HG03575 (cell line): ENCODE measurements around the gene EIF3I.

Experiments used
- ATAC-seq: cut with Tn5 transposase; IDR thresholded peaks from one replicate; pipeline ENCODE4 v1.9.1; 2021; ENCODE audit not compliant: unreplicated experiment, insufficient number of reproducible peaks, low FRiP score; ENCODE audit errors: extremely low read depth

EIF3I gene

GRCh38 chr1:32197074-32197473 is 25.1 kb upstream of the EIF3I start:
- no peak for ATAC-seq

DNA sequence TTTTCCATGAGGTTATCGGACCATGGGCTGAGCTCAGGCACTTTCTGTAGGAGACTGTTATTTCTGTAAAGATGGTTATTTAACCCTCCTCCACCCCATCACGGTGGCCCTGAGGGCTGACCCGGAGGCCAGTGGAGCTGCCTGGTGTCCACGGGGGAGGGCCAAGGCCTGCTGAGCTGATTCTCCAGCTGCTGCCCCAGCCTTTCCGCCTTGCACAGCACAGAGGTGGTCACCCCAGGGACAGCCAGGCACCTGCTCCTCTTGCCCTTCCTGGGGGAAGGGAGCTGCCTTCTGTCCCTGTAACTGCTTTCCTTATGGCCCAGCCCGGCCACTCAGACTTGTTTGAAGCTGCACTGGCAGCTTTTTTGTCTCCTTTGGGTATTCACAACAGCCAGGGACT is 24.4 kb upstream of the EIF3I start:
- ATAC-seq, result no peak

DNA sequence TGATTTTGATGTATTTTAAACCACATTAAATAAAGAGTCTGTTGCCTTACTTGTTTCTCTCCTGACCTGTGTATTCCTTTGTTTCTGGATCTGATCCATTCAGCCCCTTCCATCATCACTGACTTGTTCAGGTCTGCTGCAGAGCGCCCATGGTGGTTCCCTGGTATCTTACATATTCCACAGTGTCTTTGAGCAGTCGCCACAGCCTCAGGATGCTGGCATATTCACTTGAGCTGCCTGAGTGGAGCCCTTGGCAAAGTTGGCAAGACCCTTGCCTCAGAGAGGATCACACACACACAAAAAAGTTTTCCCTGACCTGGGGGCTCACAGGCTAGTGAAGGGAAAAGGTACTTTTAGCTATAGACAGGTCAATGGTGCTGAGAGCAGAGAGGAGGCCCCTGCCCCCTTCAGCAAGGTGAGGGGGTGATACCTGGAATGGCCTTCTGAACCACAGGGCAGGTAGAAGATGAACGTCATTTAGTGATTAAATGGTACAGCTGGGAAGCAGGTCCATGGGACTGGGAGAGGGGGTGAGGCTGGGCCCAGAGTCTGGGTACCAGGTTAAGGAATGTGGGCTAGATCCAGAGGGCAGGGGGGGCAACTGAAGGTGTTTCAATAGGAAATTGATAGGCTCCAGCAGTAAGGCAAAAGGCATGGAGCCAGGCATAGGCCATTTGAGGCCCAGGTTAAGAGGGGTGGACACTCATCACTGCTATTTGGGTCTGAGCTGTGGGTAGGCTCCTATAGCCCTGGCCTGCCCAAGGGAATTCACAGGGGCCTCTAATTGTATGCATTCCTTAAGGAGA is 23.8 kb upstream of the EIF3I start:
- no peak for ATAC-seq

- ATAC-seq, result no peak
Measured at GRCh38 chr1:32199043-32199716, 23.0 kb upstream of the EIF3I start.

GRCh38 chr1:32199717-32200072 is 22.5 kb upstream of the EIF3I start:
- no peak for ATAC-seq

DNA sequence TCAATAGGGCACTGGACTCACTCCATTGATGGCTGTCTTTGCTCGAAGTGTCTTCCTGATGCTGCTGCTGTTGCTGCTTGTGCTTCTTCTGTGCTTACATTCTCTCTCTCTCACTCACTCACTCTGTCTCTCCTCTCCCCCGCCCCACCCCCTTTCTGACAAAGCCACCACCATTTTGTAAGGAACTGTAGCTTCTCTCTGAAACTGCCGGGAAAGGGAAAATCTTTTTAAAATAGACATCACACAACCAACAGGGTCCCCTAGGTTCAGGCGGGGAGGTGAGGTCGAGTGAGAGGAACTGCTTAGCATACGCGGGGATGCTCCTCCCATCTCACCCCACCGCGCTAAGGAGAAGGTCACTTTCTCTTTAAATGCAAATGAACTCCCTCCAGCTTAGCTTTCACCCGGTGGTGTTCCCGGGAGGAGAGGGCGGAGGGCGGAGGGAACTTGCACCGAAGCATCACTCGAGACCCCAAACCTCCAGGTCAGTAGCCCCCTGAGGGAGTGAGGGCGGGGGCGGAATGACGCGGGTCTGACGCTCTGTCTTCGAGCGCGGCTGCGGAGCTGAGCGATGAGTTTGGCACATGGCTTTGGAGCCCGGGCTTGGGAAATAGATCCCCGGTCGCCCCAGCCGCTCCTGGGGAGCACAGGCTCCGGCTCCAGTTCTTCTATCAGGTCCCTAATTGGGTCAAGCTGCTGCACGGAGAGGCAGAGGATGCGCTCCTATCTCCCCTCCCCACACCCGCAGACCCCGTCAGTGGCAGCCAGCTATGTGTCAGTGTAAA is 21.8 kb upstream of the EIF3I start, which contains the start of gene CCDC28B:
Gene CCDC28B (plus strand): TSS at position 370 of the 785 bp plus-strand sequence. CDS start 1,341 bp downstream, outside the sequence.
- no peak for ATAC-seq

DNA sequence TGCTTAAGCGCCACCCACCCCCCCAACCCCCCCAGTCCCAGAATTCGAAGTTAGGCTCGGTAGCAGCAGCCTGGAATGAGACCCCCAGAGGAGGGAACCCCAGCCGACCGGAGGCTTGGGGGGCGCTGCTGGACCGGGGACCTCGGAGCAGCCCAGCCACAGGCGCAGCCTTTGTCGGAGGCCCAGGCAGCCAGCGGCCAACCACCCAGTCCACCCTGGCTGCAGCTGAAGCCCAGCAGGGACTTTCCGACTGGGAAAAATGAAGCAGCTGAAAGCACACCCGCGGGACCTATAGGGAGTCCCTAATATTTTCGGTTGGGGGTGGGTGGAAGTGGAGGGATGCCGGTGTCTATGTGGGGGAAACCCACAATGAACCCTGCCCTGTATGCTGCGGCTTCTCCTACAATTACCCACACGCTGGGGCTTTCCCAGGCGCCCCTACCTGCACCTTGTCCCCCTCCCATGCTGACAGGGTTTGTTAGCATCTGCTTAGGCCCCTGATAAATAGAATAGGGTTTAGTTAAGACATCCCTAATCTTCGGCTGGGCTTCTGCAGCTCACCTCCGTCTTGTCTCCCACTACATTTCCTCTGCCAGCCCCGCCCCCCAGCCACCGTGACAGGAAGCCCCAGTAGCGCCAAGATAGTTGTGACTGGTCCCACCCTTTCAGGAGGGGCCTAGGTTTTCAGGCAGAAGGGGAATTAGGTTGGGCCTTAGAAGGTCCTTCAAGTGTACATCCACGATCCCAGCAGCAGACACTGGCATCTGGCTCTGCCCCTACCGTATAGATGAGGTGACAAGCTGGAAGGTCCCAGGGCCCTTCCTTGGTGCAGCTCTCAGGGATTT is 21.0 kb upstream of the EIF3I start:
- ATAC-seq, result no peak

- no peak for ATAC-seq
Measured at GRCh38 chr1:32204943-32205361, 17.3 kb upstream of the EIF3I start.

DNA sequence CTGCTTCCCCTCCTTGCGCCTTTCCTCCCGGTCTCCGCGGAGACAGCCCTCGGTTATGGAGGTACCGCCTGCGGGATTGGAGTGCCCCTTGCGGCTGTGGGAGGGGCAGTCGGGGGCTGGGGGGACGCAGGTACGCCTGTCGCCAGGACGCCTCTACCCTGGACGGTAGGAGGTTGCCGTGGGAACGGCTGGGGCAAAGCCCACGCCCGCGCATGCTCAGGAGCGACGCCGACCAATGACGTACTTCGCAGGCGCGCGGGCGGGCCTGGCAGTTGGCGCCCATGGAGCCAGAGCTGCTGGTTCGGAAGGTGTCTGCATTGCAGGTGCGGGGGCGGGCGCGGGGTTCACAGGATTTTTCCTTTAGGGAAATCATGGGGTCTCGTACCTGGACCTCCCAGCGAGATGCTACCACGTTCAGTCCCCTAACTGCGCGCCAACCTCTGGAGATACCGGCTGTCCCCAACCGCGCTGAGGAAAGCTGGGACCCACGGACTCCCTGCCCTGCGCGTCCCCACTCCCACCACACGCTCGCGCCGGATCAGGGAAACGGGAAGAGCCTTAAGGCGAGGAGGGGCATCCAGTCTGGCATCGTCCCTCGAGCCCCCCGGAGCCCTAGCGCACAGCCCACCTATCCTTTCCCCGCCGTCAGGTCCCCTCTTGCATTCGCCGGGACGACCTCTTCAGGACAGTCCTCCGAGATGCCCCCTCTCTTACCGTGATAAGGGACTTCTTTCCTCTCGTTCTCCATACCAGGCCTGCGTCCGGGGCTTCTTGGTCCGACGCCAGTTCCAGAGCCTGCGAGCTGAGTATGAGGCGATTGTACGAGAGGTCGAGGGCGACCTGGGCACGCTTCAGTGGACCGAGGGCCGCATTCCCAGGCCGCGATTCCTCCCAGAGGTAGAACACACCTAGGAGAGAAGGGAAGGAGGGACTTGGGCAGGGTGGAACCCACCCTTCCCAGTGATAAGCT is 16.5 kb upstream of the EIF3I start, which contains the start of gene IQCC:
Gene IQCC (plus strand): TSS at position 271 of the 970 bp plus-strand sequence. CDS start 11 bp downstream, at position 282.
- no peak for ATAC-seq

DNA sequence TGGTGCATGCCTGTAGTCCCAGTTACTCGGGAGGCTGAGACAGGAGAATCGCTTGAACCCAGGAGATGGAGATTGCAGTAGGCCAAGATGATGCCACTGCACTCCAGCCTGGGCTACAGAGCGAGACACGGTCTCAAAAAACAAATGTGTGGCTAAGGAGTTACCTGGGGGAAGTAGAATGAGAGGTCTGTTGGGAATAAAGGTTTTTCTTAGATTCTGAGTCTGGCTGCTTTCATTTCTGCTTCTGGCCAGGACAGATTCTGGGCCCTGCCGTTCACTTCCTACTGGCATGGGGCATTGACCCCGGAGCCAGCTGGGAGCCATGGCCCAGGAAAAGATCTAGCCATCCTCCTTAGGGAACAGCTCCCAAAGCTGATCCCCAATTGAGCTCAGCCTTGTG is 13.7 kb upstream of the EIF3I start:
- ATAC-seq, result no peak

DNA sequence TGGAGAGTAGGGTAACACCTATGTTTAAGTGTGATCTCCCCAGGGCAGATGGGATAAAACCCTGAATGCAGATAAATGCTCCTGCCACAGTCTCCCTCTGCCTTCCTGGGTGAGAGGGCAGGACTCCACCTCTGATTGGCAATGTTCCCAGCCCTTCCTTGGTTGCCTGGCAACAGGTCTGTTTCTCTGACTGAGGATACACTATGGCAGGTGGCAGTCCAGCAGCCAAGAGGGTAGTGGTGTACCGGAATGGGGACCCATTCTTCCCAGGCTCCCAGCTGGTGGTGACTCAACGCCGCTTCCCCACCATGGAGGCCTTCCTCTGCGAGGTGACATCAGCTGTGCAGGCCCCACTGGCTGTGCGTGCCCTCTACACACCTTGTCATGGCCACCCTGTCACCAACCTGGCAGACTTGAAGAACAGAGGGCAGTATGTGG is 13.3 kb upstream of the EIF3I start, which contains the start of gene DCDC2B:
Gene DCDC2B (plus strand): TSS at position 199 of the 438 bp plus-strand sequence. CDS start 5 bp downstream, at position 204.
- no peak for ATAC-seq

DNA sequence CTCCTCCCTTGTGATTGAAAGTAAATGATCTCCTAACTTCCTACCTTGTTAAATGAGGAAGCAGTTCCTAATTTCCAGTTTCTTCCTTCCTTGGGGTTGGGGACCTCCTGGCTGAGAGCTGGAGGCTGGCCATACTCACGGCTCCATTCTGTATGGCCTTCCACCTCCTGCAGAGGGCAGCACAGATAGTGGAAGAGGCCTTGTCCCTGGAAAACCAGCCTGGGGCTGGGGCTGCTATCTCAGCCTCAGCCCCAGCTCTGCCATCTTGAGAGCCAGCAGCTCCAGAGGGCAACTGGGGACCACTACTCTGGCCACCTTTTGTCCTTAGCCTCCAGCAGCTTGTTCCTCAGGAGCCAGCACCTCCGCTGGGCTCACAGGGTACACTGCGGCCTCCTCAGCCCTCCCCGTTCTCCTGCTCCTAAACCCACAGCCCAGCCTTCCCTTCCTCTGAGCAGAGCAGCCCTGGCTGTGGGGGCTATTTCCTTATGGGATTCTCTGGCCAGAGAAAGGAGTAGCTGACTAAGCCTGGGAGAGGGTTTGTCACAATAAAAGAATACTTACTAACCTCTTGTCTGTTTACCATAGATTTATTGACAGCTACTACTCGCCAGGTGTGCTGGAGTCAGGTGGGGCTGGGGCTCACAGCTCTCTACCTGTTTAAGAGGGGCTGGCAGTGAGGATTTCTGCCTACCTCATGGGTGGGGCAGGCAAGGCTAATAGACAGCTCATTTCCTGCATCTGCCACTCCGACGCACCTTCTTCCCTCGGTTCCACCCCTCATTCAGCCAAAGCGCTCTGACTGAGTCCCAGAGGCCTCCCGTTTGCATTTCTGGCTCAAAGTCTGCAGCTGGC is 6.4 kb upstream of the EIF3I start:
- ATAC-seq, result no peak

- ATAC-seq, result no peak
Measured at GRCh38 chr1:32216566-32216965, 5.6 kb upstream of the EIF3I start.

DNA sequence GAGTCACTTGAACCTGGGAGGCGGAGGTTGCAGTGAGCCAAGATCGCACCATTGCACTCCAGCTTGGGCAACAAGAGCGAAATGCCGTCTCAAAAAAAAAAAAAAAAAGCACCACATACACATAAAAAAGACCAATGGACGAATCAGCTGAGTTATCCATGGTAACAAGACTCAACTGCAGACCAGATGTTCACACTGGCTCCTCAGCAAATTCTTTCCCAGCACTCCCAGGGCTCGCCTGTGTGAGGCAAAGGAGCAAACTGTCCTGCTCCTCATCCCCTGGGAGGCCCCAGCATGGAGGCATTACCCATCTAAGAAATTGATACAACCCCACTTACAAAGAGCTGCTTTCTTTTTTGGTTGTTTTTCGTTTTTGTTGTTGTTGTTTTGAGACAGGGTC is 3.2 kb upstream of the EIF3I start:
- no peak for ATAC-seq

GRCh38 chr1:32220746-32221580 is 1.2 kb upstream of the EIF3I start:
- no peak for ATAC-seq

DNA sequence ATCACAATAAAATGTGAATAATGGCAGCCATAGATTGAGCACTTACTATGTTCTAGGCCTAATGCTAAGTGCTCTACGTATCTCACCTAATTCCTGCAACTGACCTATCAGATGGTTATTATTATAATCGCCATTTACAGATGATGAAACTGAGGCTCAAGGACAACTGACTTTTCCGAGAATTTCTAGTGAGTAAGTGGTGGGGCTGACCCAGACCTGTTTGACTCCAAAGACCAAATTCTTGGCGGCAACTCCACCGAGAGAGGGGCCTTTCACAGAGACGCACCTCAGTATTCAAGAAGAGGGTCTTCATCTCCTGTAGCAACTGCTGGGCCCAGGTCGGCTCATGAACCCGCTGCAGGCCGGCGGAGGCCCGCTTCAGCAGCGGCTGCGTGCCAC is 627 bp upstream of the EIF3I start:
- no peak for ATAC-seq
